Prostate gland (tissue), 2 donors: Measurements from ENCODE around the gene ANGEL1. TPM values are rescaled to one million over a fixed set of nuclear protein-coding genes. Genes with fewer than 3 reads are reported as not detected.

ENCODE experiments used
- DNase-seq: peaks from one replicate; pipeline ENCODE4 v3.0.0-alpha.2; 2019; ENCODE audit warnings: low spot score
- H3K27ac ChIP-seq, 2 donors: fragments of 200-600 bp; sonication (generic); 2 replicates each; pipeline ENCODE4 v1.5.1; 2017 to 2019
- H3K27me3 ChIP-seq: fragments of 200-600 bp; sonication (generic); replicated peaks from 2 replicates; pipeline ENCODE4 v1.5.1; 2019; ENCODE audit not compliant: insufficient read depth
- H3K36me3 ChIP-seq, 2 donors: fragments of 200-600 bp; sonication (generic); 1 replicate in 1 of 2; 2 replicates in 1 of 2; pipeline versions ENCODE4 v1.5.1 to v1.8.1; 2017 to 2019
- H3K4me1 ChIP-seq: fragments of 200-600 bp; sonication (generic); replicated peaks from 2 replicates; pipeline ENCODE4 v1.5.1; 2019
- H3K4me3 ChIP-seq, 2 donors: fragments of 200-600 bp; sonication (generic); 2 replicates each; pipeline ENCODE4 v1.5.1; 2017 to 2019
- H3K9me3 ChIP-seq: fragments of 200-600 bp; sonication (generic); 2 replicates; pipeline ENCODE4 v1.5.1; 2017
- CTCF ChIP-seq, 4 experiments: fragments of 200-600 bp in 2 of 4; fragments of 450-650 bp in 2 of 4; sonication (generic) in 2 of 4; IDR thresholded peaks; 1 replicate in 3 of 4; 2 replicates in 1 of 4; pipeline ENCODE4 v1.5.1; 2016 to 2019; ENCODE audit warnings: antibody characterized with exemption in 4 of 4, mild to moderate bottlenecking in 2 of 4, moderate library complexity in 2 of 4
- POLR2A ChIP-seq: fragments of 450-650 bp; IDR thresholded peaks from one replicate; pipeline ENCODE4 v1.6.1; 2016; ENCODE audit warnings: antibody characterized with exemption, mild to moderate bottlenecking
- POLR2AphosphoS5 ChIP-seq: sonication (generic); formaldehyde crosslinking; IDR thresholded peaks from one replicate; pipeline ENCODE4 v1.6.1; 2017; ENCODE audit warnings: antibody characterized with exemption
- WGBS: methylation state at CpG from one replicate; pipeline ENCODE4 v1.1.5; 2018; 5-methylcytosine and 5-hydroxymethylcytosine counted together
- intact Hi-C: fragments of 100-400 bp; cut with DNase I; formaldehyde crosslinking; loops from one replicate; pipeline ENCODE4 v1.14.2; 2022
- total RNA-seq, 2 donors: library from RNA; depleted of rRNA; stranded (reverse); fragments of >200 nt; gene quantifications; one replicate each; pipeline ENCODE4 v1.1.0, GENCODE V29; 2016

Gene ANGEL1
- total RNA-seq, 2 donors from 2014 or later, result 10.3 to 58.8 TPM

- no peaks in the 10 kb centered on the region for H3K27me3 ChIP-seq
- DNase-seq, result no peak
- H3K4me3 ChIP-seq, result no peak overlapping the region
- TF ChIP-seq POLR2A (no peak), CTCF (IDR thresholded peaks at IDR 0.05) (no peak), POLR2AphosphoS5 (no peak)
- H3K36me3 ChIP-seq, result no peaks in the 10 kb centered on the region
- H3K9me3 ChIP-seq, result no peaks in the 10 kb centered on the region
- H3K4me1 ChIP-seq, result no peaks in the 10 kb centered on the region
- H3K27ac ChIP-seq, result no peak overlapping the region
- intact Hi-C loops, result no loop called here
- WGBS, result 79% methylated on average over 13 of the region's 13 CpGs
Measured at GRCh38 chr14:76836029-76836630, 23.4 kb upstream of the ANGEL1 start.

- intact Hi-C loops, result no loop called here
- Histone ChIP-seq H3K27me3 (no peaks in the 10 kb centered on the region), H3K9me3 (no peaks in the 10 kb centered on the region), H3K4me1 (no peaks in the 10 kb centered on the region), H3K27ac (no peak overlapping the region), H3K4me3 (no peak overlapping the region), H3K36me3 (no peaks in the 10 kb centered on the region)
- no peak for DNase-seq
- 40% methylated on average over 7 of the region's 7 CpGs for WGBS
- no peak for TF ChIP-seq POLR2AphosphoS5
- no peak for TF ChIP-seq CTCF (IDR thresholded peaks at IDR 0.05)
- no peak for TF ChIP-seq POLR2A
Measured at GRCh38 chr14:76834241-76834661, 21.6 kb upstream of the ANGEL1 start.

- Histone ChIP-seq H3K9me3 (no peaks in the 10 kb centered on the region), H3K27ac (no peak overlapping the region), H3K4me3 (no peak overlapping the region), H3K4me1 (no peaks in the 10 kb centered on the region), H3K36me3 (no peaks in the 10 kb centered on the region), H3K27me3 (no peaks in the 10 kb centered on the region)
- 90% methylated on average over 2 of the region's 2 CpGs for WGBS
- DNase-seq, result no peak
- TF ChIP-seq POLR2A (no peak), CTCF (IDR thresholded peaks at IDR 0.05) (no peak), POLR2AphosphoS5 (no peak)
- intact Hi-C loops, result no loop called here
Measured at GRCh38 chr14:76833011-76833410, 20.3 kb upstream of the ANGEL1 start.

- no peaks in the 10 kb centered on the region for H3K36me3 ChIP-seq
- H3K4me1 ChIP-seq, result no peaks in the 10 kb centered on the region
- TF ChIP-seq POLR2A, result no peak
- TF ChIP-seq POLR2AphosphoS5, result no peak
- no peak for TF ChIP-seq CTCF (IDR thresholded peaks at IDR 0.05)
- intact Hi-C loops, result no loop called here
- H3K4me3 ChIP-seq, result no peak overlapping the region
- H3K27ac ChIP-seq, result no peak overlapping the region
- 90% methylated on average over 1 of the region's 1 CpG for WGBS
- H3K9me3 ChIP-seq, result no peaks in the 10 kb centered on the region
- no peak for DNase-seq
- H3K27me3 ChIP-seq, result no peaks in the 10 kb centered on the region
Measured at GRCh38 chr14:76832503-76832988, 19.9 kb upstream of the ANGEL1 start.

DNA sequence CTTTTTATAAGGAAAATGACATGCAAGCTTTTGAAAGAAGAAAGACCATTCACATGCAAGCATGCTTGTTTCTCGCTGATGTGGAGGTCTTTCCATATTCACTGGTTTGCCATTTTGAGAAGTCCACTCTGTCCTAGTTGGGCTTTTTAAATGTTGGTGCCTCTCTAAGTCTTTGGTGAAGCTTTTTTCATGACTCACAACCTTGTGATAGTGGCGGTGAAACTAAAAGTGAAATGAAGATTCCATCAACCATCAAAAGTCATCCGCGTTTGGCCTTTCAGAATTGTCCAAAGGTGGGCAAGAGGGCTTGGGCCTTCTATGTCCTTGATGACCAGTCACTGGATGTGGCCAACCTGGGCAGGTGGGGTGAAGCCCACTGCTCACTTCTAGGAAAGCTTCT, 17.9 kb upstream of the ANGEL1 start:
- H3K36me3 ChIP-seq, result no peaks in the 10 kb centered on the region
- no peak overlapping the region for H3K4me3 ChIP-seq
- no peak overlapping the region for H3K27ac ChIP-seq
- H3K4me1 ChIP-seq, result no peaks in the 10 kb centered on the region
- DNase-seq, result no peak
- no peaks in the 10 kb centered on the region for H3K27me3 ChIP-seq
- no peaks in the 10 kb centered on the region for H3K9me3 ChIP-seq
- intact Hi-C loops, result no loop called here
- no peak for TF ChIP-seq CTCF (IDR thresholded peaks at IDR 0.05)
- no peak for TF ChIP-seq POLR2A
- no peak for TF ChIP-seq POLR2AphosphoS5
- 94% methylated on average over 4 of the region's 4 CpGs for WGBS
